HEK293 (cell line): ENCODE measurements around the gene XNDC1N.
A peak's percentile ranks its signal among the peaks of the same experiment; 100 is the strongest.

Experiments used
- CTCF ChIA-PET: fragments of 350-600 bp; formaldehyde crosslinking; extraction: SDS; loops from one replicate; lab custom pipeline; 2021; ENCODE audit warnings: antibody characterized with exemption; lab: Yijun Ruan, JAX
- POLR2A ChIA-PET: fragments of 300-600 bp; formaldehyde crosslinking; extraction: SDS; loops from one replicate; lab custom pipeline; 2020; ENCODE audit warnings: antibody characterized with exemption, inconsistent platforms; lab: Yijun Ruan, JAX
- H3K27ac ChIP-seq: fragments of 200-500 bp; sonication (Bioruptor generic); 2 replicates; pipeline ENCODE4 v1.5.1; 2014; ENCODE audit warnings: low read depth, low read length, control low read depth, inconsistent platforms; ENCODE audit errors: extremely low read depth
- H3K36me3 ChIP-seq, 2 experiments: fragments of 200-500 bp in 1 of 2; sonication (Bioruptor generic) in 1 of 2; 1 replicate in 1 of 2; 2 replicates in 1 of 2; pipeline ENCODE4 v1.5.1; 2014 to 2017; ENCODE audit warnings: inconsistent platforms in 2 of 2, low read length in 2 of 2; ENCODE audit not compliant: control insufficient read depth in 2 of 2, insufficient read depth in 1 of 2
- H3K4me1 ChIP-seq: fragments of 200-500 bp; sonication (Bioruptor generic); 2 replicates; pipeline ENCODE4 v1.5.1; 2014; ENCODE audit warnings: mild to moderate bottlenecking, low read length, inconsistent platforms; ENCODE audit not compliant: control insufficient read depth, insufficient read depth
- H3K4me3 ChIP-seq: 2 replicates; pipeline ENCODE4 v1.5.1; 2011; ENCODE audit warnings: low read depth, mild to moderate bottlenecking, control low read depth, low read length, moderate library complexity
- H3K9me3 ChIP-seq: fragments of 200-500 bp; sonication (Bioruptor generic); 2 replicates; pipeline ENCODE4 v1.5.1; 2014; ENCODE audit warnings: low read depth, low read length, inconsistent platforms; ENCODE audit not compliant: control insufficient read depth, insufficient read depth
- HOXC10 ChIP-seq: sonication (generic); formaldehyde crosslinking; IDR thresholded peaks from 2 replicates; pipeline ENCODE4 v1.8.1; 2023; ENCODE audit warnings: mild to moderate bottlenecking, missing genetic modification reagents
- KLF10 ChIP-seq: fragments of 450-650 bp; IDR thresholded peaks from 2 replicates; pipeline ENCODE4 v1.5.1; 2018; ENCODE audit warnings: missing biosample characterization, mild to moderate bottlenecking, missing genetic modification characterization
- ZFP3 ChIP-seq: fragments of 450-650 bp; formaldehyde crosslinking; IDR thresholded peaks from 2 replicates; pipeline ENCODE4 v1.5.1; 2016; ENCODE audit warnings: low read depth, missing biosample characterization, missing genetic modification characterization
- ZNF184 ChIP-seq: fragments of 450-650 bp; IDR thresholded peaks from 2 replicates; pipeline ENCODE4 v1.5.1; 2018; ENCODE audit warnings: missing biosample characterization, mild to moderate bottlenecking, missing genetic modification characterization
- ZNF324 ChIP-seq: fragments of 450-650 bp; formaldehyde crosslinking; IDR thresholded peaks from 2 replicates; pipeline ENCODE4 v1.5.1; 2016; ENCODE audit warnings: missing biosample characterization, missing genetic modification characterization
- ZNF510 ChIP-seq: fragments of 450-650 bp; formaldehyde crosslinking; IDR thresholded peaks from 2 replicates; pipeline ENCODE4 v1.5.1; 2018; ENCODE audit warnings: mild to moderate bottlenecking, missing genetic modification characterization, missing biosample characterization; ENCODE audit not compliant: insufficient replicate concordance
- ZNF596 ChIP-seq: fragments of 450-650 bp; IDR thresholded peaks from 2 replicates; pipeline ENCODE4 v1.5.0; 2018; ENCODE audit warnings: missing biosample characterization, mild to moderate bottlenecking, missing genetic modification characterization, moderate library complexity
- ZNF629 ChIP-seq: fragments of 450-650 bp; formaldehyde crosslinking; IDR thresholded peaks from 2 replicates; pipeline ENCODE4 v1.5.1; 2017; ENCODE audit warnings: missing biosample characterization, missing genetic modification characterization
- ZNF664 ChIP-seq: fragments of 450-650 bp; formaldehyde crosslinking; IDR thresholded peaks from 2 replicates; pipeline ENCODE4 v1.5.1; 2016; ENCODE audit warnings: missing biosample characterization, missing genetic modification characterization
- ZSCAN16 ChIP-seq: fragments of 450-650 bp; formaldehyde crosslinking; IDR thresholded peaks from 2 replicates; pipeline ENCODE4 v1.5.1; 2016; ENCODE audit warnings: missing biosample characterization, missing genetic modification characterization
- ZSCAN23 ChIP-seq: fragments of 450-650 bp; formaldehyde crosslinking; IDR thresholded peaks from 2 replicates; pipeline ENCODE4 v1.5.1; 2016; ENCODE audit warnings: missing biosample characterization, missing genetic modification characterization
- TF ChIP-seq, protein P1 (sequence below): fragments of 450-650 bp; formaldehyde crosslinking; IDR thresholded peaks from 2 replicates; pipeline ENCODE4 v1.5.1; 2017; ENCODE audit warnings: missing biosample characterization, missing genetic modification characterization
- TF ChIP-seq, protein P2 (sequence below): fragments of 450-650 bp; formaldehyde crosslinking; IDR thresholded peaks from 2 replicates; pipeline ENCODE4 v1.5.1; 2017; ENCODE audit warnings: missing biosample characterization, missing genetic modification characterization
- TF ChIP-seq, protein P3 (sequence below): fragments of 450-650 bp; formaldehyde crosslinking; IDR thresholded peaks from 2 replicates; pipeline ENCODE4 v1.5.1; 2016; ENCODE audit warnings: missing biosample characterization, missing genetic modification characterization
- TF ChIP-seq, protein P4 (sequence below): fragments of 450-650 bp; formaldehyde crosslinking; IDR thresholded peaks from 2 replicates; pipeline ENCODE4 v1.5.0; 2017; ENCODE audit warnings: missing biosample characterization, missing genetic modification characterization, borderline replicate concordance
- TF ChIP-seq, protein P5 (sequence below): fragments of 450-650 bp; formaldehyde crosslinking; IDR thresholded peaks from 2 replicates; pipeline ENCODE4 v1.5.1; 2016; ENCODE audit warnings: missing biosample characterization, missing genetic modification characterization

Gene XNDC1N

DNA sequence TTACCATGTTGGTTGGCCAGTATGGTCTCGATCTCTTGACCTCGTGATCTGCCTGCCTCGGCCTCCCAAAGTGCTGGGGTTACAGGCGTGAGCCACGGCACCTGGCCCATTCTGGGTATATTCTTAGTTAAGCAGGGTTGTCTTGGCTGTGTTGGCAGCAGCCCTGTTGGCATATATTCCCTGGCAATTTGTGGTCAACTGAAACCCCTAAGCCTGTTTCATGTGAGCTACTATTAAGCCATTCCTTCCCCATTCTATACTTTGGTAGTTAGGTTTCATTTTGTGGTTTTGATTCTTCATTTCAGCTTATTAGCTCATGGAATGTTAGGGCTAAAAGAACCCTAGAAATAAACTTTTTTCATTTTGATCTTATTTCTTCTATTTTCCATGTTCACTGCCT is 48.2 kb upstream of the XNDC1N start:
- no peak overlapping the region for H3K27ac ChIP-seq
- TF ChIP-seq, protein P1, sequence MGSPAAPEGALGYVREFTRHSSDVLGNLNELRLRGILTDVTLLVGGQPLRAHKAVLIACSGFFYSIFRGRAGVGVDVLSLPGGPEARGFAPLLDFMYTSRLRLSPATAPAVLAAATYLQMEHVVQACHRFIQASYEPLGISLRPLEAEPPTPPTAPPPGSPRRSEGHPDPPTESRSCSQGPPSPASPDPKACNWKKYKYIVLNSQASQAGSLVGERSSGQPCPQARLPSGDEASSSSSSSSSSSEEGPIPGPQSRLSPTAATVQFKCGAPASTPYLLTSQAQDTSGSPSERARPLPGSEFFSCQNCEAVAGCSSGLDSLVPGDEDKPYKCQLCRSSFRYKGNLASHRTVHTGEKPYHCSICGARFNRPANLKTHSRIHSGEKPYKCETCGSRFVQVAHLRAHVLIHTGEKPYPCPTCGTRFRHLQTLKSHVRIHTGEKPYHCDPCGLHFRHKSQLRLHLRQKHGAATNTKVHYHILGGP, result no peak
- TF ChIP-seq ZSCAN16 (tag by site-specific recombination), result no peak
- TF ChIP-seq, protein P2, sequence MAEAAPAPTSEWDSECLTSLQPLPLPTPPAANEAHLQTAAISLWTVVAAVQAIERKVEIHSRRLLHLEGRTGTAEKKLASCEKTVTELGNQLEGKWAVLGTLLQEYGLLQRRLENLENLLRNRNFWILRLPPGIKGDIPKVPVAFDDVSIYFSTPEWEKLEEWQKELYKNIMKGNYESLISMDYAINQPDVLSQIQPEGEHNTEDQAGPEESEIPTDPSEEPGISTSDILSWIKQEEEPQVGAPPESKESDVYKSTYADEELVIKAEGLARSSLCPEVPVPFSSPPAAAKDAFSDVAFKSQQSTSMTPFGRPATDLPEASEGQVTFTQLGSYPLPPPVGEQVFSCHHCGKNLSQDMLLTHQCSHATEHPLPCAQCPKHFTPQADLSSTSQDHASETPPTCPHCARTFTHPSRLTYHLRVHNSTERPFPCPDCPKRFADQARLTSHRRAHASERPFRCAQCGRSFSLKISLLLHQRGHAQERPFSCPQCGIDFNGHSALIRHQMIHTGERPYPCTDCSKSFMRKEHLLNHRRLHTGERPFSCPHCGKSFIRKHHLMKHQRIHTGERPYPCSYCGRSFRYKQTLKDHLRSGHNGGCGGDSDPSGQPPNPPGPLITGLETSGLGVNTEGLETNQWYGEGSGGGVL (tag by site-specific recombination), result no peak
- TF ChIP-seq ZNF629 (tag by site-specific recombination), result no peak
- no peak for TF ChIP-seq ZNF510 (tag by site-specific recombination)
- TF ChIP-seq, protein P3, sequence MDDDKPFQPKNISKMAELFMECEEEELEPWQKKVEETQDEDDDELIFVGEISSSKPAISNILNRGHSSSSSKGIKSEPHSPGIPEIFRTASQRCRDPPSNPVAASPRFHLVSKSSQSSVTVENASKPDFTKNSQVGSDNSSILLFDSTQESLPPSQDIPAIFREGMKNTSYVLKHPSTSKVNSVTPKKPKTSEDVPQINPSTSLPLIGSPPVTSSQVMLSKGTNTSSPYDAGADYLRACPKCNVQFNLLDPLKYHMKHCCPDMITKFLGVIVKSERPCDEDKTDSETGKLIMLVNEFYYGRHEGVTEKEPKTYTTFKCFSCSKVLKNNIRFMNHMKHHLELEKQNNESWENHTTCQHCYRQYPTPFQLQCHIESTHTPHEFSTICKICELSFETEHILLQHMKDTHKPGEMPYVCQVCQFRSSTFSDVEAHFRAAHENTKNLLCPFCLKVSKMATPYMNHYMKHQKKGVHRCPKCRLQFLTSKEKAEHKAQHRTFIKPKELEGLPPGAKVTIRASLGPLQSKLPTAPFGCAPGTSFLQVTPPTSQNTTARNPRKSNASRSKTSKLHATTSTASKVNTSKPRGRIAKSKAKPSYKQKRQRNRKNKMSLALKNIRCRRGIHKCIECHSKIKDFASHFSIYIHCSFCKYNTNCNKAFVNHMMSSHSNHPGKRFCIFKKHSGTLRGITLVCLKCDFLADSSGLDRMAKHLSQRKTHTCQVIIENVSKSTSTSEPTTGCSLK (tag by site-specific recombination), result no peak
- no peak for TF ChIP-seq ZNF664
- TF ChIP-seq, protein P4, sequence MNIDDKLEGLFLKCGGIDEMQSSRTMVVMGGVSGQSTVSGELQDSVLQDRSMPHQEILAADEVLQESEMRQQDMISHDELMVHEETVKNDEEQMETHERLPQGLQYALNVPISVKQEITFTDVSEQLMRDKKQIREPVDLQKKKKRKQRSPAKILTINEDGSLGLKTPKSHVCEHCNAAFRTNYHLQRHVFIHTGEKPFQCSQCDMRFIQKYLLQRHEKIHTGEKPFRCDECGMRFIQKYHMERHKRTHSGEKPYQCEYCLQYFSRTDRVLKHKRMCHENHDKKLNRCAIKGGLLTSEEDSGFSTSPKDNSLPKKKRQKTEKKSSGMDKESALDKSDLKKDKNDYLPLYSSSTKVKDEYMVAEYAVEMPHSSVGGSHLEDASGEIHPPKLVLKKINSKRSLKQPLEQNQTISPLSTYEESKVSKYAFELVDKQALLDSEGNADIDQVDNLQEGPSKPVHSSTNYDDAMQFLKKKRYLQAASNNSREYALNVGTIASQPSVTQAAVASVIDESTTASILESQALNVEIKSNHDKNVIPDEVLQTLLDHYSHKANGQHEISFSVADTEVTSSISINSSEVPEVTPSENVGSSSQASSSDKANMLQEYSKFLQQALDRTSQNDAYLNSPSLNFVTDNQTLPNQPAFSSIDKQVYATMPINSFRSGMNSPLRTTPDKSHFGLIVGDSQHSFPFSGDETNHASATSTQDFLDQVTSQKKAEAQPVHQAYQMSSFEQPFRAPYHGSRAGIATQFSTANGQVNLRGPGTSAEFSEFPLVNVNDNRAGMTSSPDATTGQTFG (tag by site-specific recombination), result no peak
- TF ChIP-seq ZSCAN23, result no peak
- TF ChIP-seq, protein P5, sequence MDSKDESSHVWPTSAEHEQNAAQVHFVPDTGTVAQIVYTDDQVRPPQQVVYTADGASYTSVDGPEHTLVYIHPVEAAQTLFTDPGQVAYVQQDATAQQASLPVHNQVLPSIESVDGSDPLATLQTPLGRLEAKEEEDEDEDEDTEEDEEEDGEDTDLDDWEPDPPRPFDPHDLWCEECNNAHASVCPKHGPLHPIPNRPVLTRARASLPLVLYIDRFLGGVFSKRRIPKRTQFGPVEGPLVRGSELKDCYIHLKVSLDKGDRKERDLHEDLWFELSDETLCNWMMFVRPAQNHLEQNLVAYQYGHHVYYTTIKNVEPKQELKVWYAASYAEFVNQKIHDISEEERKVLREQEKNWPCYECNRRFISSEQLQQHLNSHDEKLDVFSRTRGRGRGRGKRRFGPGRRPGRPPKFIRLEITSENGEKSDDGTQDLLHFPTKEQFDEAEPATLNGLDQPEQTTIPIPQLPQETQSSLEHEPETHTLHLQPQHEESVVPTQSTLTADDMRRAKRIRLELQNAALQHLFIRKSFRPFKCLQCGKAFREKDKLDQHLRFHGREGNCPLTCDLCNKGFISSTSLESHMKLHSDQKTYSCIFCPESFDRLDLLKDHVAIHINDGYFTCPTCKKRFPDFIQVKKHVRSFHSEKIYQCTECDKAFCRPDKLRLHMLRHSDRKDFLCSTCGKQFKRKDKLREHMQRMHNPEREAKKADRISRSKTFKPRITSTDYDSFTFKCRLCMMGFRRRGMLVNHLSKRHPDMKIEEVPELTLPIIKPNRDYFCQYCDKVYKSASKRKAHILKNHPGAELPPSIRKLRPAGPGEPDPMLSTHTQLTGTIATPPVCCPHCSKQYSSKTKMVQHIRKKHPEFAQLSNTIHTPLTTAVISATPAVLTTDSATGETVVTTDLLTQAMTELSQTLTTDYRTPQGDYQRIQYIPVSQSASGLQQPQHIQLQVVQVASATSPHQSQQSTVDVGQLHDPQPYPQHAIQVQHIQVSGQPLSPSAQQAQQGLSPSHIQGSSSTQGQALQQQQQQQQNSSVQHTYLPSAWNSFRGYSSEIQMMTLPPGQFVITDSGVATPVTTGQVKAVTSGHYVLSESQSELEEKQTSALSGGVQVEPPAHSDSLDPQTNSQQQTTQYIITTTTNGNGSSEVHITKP, result no peak
- no peak for TF ChIP-seq ZFP3 (tag by site-specific recombination)
- TF ChIP-seq HOXC10, result no peak
- H3K4me3 ChIP-seq, result no peak overlapping the region
- H3K9me3 ChIP-seq, result no peaks in the 10 kb centered on the region
- CTCF ChIA-PET, result interaction anchor here (0.6 to 3.9 kb wide), 24 partner anchors 8 to 458 kb away, joined by 3 to 39 read pairs (median 4); no protein-coding TSS in a partner anchor
- H3K36me3 ChIP-seq, result peaks cover 0 to 35% of the 10 kb centered on the region in 2 experiments; a peak in 1 of 3 replicates
- POLR2A ChIA-PET, result interaction anchor here (0.6 kb wide), 1 partner anchor 191 kb away, joined by 6 read pairs; no protein-coding TSS in a partner anchor
- no peaks in the 10 kb centered on the region for H3K4me1 ChIP-seq

DNA sequence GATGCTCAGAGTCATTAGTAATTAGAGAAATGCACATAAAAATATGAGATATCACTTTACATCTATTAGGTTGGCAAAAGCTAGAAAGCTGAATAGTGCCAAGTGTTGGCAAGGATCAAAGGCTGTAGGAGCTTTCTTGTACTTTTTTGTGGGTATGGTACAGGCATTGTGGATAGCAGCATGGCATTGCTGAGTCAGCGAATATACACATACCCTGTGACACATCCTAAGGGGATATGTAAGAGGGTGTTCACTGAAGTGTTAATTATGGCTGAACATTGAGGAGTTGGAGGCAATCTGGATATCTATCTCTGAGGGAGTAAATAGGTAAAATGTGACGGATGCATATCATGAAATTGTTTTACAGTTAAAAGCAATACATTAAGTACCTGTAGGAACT is 43.3 kb upstream of the XNDC1N start:
- Histone ChIP-seq H3K9me3 (no peaks in the 10 kb centered on the region), H3K4me1 (no peaks in the 10 kb centered on the region), H3K36me3 (peaks cover 3 to 32% of the 10 kb centered on the region in 2 experiments; a peak in 2 of 3 replicates), H3K27ac (no peak overlapping the region), H3K4me3 (no peak overlapping the region)
- ChIA-PET POLR2A (no interaction called here), CTCF (interaction anchor here (0.6 to 0.8 kb wide), 3 partner anchors 115 to 370 kb away, joined by 3 read pairs; no protein-coding TSS in a partner anchor)
- no peak for TF ChIP-seq ZNF596 (tag by site-specific recombination)
- no peak for TF ChIP-seq ZNF324
- TF ChIP-seq ZNF184 (tag by site-specific recombination), result 0 out of 2 replicates have a peak, but pooled peaks have one; percentile 56
- TF ChIP-seq KLF10, result no peak
